GM21423 (cell line): ENCODE data around the gene LTF.
"Not testable (repeated sequence)": the region's sequence is repeated elsewhere in the genome, so short reads cannot be mapped to it uniquely, and the experiment has no call there.

Source experiments
- ATAC-seq: cut with Tn5 transposase; IDR thresholded peaks from one replicate; pipeline ENCODE4 v1.9.1; 2021; ENCODE audit warnings: mild to moderate bottlenecking, moderate library complexity; ENCODE audit not compliant: unreplicated experiment

The LTF gene

GRCh38 chr3:46447228-46447985, 17.3 kb downstream of the LTF start:
- ATAC-seq: no peak

DNA sequence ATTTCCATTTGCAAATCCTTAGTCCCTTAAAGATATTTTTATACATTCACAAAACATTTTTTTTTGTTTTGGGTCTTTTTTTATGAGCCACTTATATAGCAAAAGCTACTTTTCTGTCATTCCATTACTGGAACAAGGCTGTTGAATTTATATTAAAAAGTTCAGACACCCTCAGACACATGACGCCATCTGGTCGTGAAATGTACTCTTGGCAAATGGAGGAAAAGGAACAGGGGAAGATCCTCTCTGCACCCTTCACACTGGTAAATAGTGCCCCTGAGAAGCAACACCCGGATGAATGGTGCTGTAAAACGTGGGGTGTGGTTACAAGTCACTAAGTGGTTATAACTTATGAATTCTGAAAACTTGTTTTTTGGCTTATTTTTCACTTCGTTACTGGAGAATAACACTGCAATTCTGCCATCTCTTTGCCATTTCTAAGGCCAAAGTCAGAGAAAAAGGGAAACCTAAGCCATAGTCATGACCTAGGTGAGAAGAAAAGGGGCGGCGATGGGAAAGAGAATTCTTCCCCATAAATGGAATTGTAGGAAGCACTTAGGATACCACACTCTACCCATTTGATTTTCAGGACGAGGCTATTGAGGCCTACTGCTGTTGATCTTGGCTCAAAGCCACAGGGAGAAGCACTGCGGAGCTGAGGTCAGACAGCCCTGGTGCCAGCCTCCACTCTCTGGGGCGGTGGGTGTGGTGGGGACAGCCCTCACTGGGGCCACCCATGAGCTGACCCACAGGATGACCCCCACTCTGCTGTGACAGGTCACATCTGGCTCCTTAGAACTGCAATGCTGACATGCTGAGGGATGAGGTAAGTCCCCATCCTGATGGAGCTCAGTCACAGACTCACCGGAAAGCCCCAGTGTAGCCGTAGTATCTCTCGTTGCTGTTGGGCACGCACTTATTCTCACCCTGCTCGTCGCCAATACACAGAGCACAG, 21.9 kb downstream of the LTF start:
- ATAC-seq: no peak

DNA sequence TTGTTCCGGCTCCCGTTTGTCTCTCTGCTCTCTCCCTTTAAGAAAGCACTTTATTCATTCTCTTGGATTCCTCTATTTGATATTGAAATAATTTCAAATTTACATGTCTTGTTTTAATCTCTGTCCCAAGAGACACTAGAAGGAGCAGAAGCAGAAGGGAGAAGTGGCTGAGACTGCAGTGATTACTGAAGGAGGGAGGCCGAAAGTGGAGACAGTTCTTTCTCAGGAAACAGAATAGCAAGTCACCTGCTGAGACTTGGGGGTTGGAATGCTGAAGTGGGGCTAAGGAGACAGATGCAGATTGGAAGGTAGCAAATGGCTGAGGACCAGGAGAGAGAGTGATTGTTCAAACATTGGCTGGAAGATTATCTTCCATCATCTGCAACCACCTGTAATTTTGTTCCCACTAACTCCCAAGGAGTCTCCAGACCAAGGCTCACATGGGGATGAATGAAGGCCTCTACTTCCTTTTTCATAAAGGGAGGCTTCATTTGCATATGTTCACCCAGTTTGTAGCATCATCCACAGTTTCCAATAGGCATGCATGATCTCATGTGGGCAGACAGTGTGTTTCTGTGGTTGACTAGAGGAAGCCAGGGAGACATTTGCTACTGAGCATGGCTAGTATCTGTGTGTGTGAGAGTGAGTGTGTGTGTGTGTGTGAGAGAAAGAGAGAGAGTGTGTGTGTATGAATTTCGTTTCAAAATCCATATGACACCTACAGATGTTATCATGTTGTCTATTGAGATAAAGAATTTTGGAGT, 24.0 kb downstream of the LTF start:
- ATAC-seq: peak; percentile 87

DNA sequence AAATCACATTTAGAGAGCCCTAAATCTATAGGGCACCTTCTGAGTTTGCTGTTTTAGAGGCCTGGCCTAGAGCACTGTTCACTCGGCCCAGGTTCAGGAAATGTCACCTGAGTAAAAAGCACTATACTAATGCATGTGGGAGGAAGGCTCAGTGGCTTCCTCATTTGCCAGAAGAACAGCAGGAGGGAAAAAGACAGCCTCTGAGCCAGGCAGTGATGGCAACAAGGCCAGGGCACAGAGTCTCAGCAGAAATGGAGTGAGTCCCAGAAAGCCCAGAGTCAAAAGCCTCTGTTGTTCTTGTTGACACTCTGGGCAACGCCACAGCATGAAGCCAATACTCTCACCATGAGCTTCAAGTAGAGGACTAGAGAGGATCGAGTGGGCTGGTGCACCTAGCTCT, 25.9 kb downstream of the LTF start:
- ATAC-seq: no peak

DNA sequence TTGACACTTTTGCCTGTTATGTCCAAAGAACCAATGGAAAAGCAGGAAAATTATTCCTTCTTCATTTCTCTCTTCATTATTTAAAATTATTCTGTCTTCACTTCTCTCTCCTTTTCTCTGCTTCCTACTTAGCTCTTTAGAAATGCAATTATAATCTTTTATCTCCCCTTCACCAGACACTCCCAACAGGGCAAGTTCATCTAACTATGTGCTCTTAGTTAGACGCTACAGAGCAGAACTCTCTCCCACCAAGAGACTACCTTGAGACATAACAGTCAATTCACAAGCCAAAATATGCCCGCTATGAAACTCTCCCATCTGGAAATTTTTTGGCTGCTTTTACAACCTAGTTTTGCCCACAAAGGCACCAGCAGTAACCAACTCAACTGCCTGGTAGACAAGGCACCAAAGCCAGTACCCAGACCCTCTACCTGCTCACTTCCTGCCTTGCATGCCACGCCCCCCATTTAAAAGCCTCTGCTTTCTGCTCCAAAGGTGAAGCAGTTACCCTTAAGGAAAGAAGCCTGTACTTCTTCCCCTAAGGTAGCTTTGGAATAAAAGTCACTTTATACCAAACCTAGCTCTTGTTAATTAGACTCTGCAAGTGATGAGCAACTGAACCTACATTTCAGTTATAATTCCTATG, 29.5 kb downstream of the LTF start:
- ATAC-seq: no peak

GRCh38 chr3:46433841-46434240, 30.9 kb downstream of the LTF start:
- no peak for ATAC-seq

DNA sequence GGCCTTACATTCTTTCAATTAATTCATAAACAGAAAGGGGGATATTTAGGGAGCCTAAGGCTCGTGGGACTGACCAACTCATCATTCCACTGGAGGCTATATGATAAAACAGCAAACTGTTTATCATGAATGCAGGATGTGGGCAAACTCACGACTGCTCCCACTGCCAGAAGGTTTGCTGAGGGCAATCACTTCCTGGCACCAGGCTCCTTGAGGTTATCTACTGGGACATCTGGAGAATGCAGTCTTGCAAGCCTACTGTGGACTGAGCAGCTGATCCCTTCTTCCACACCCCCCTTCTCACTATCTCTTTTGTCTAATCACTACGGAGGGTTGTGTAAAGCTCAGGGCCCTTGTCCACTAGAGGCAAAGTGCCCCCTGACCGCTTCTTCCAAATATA, 31.6 kb downstream of the LTF start:
- not testable (repeated sequence) for ATAC-seq

GRCh38 chr3:46431905-46432304, 32.8 kb downstream of the LTF start:
- not testable (repeated sequence) for ATAC-seq

DNA sequence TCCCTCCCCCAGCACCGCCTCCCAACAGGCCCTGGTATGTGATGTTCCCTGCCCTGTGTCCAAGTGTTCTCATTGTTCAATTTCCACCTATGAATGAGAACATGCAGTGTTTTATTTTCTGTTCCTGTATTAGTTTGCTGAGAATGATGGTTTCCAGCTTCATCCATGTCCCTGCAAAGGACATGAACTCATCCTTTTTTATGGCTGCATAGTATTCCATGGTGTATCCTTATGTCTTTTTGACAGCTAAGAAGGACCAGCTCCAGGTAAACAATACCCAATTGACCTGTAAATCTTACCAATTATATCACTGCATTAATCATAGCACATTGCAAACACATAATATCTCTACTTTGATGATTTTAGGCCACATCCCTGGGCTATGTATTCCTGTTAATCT, 33.8 kb downstream of the LTF start:
- ATAC-seq: not testable (repeated sequence)

- no peak for ATAC-seq
These were observed 35.0 kb downstream of the LTF start for GRCh38 chr3:46429671-46430070.

DNA sequence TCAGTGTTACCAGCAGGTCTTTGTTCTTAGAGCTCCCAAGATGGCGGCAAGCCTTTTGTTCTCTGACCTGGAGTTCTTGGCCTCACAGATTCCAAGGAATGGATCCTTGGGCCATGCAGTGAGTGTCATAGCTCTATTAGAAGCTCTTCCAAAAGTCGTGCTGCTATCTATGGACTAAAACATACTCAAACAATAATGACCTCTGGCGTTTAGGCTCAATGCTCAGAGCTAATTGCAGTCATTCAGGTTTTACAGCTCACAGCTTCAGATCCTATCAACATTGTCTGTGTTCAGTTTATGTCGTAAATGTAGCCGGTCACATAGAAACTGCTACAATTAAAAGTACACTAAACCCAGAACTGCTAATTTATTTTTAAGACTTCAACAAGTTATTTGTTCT, 35.5 kb downstream of the LTF start:
- no peak for ATAC-seq

- ATAC-seq: no peak
These were observed 36.5 kb downstream of the LTF start for GRCh38 chr3:46427916-46428833.

DNA sequence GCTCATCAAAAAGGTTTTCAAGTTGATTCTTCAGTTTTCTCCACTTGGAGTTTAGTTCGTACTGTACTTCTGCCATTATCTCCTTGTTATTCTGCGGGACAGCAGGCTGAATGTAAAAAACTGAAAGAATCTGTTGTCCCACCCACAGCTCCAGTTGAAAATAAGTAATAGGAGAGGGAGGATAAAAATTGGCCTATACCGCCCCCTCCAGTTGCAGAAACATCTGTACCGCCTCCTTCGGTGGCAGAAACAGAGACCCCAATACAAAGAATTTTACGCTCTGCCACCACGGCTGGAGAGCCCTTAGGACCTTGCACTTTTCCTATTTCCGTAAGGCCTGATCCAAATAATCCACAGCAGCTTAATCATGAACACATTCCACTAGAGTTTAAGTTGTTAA, 37.3 kb downstream of the LTF start:
- ATAC-seq: not testable (repeated sequence)

DNA sequence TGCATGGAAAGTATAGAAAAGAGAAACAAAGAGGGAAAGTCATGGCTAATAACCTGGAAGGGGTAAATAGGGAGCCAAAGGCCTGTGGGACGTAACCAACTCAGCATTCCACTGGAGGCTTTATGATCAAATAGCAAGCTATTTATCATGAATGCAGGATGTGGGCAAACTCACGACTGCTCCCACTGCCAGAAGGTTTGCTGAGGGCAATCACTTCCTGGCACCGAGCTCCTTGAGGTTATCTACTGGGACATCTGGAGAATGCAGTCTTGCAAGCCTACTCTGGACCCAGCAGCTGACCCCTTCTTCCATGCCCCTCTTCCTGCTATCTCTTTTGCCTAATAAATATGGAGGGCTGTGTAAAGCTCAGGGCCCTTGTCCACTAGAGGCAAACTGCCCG, 38.2 kb downstream of the LTF start:
- not testable (repeated sequence) for ATAC-seq

DNA sequence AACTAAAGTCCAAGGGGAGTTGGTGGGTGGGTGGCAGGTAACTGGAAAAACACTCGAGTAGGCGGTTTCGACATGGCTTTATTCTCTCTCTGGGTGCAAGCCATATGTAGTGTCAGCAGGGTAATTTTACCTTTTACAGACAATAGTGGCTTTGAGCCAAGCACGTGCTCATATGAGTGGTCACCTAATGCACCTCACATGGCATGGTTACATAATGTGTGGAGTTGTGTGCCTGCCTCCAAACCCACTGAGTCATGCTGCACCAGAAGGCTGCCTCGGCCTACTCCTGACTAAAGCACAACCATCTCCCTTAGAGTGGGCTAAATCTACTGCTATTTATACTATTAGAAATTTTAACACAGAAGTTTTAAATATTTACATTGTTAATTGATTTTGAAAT, 41.1 kb downstream of the LTF start:
- no peak for ATAC-seq

- no peak for ATAC-seq
These were observed 42.1 kb downstream of the LTF start for GRCh38 chr3:46422617-46423016.

- ATAC-seq: no peak
These were observed 43.8 kb downstream of the LTF start for GRCh38 chr3:46420931-46421330.

- ATAC-seq: no peak
These were observed 44.9 kb downstream of the LTF start for GRCh38 chr3:46419816-46420215.

GRCh38 chr3:46417841-46418611, 46.7 kb downstream of the LTF start:
- no peak for ATAC-seq
